ENCODE measurements around the gene TEAD3. TPM values are rescaled to one million over a fixed set of nuclear protein-coding genes. Genes with fewer than 3 reads are reported as not detected.
"Not testable (repeated sequence)": the region's sequence is repeated elsewhere in the genome, so short reads cannot be mapped to it uniquely, and the experiment has no call there.

The TEAD3 gene
- total RNA-seq, 1 experiment from 2014 or later: 27.0 TPM

DNA sequence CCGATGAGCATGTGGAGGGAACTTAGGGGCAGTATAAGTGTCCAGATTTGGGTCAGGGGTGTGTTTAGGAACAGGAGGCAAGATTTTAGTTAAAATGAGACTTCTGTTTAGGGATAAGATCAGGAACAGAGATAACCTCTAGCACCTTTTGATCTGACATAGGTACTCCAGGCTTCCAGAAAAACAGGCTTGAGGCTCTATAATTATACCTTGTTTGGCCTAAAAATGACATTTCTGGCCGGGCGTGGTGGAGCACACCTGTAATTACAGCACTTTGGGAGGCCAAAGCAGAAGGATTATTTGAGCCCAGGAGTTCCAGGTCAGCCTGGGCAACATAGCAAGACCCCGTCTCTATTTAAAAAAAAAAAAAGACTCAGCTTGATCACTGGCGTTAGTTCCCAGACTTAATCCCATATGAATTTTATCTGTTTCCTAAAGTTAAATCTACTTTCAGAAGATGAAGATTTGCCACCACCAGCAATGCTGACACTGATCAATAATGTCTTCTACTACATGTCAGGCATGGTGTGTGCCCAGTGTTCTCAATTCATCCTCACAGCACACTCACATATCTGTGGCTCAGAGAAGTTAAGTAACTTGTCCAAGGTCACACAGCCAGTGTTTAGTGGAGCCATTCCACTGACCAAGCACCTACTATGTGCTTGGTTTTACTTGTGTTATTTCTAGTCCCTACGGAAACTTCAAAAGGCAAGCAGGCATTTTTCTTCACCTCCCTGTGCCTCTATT is 21.9 kb upstream of the TEAD3 start:
- Histone ChIP-seq H3K56ac (ENCODE audit: insufficient read length, low read depth, low read length) (no peak overlapping the region), H3K9ac (ENCODE audit: extremely low read depth, insufficient read length, low read length) (no peak overlapping the region), H2BK15ac (ENCODE audit: low read depth, low read length) (no peak overlapping the region), H4K5ac (ENCODE audit: insufficient read length, low read depth, low read length) (no peak overlapping the region), H2BK20ac (ENCODE audit: low read depth, low read length, poor library complexity, severe bottlenecking) (no peak overlapping the region), H3K23me2 (ENCODE audit: insufficient read length, low read depth, low read length, poor library complexity, severe bottlenecking) (no peaks in the 10 kb centered on the region), H2BK120ac (ENCODE audit: low read depth, low read length, poor library complexity, severe bottlenecking) (no peak overlapping the region), H2AK5ac (ENCODE audit: insufficient read length, low read length) (no peak overlapping the region), H3K4me1 (ENCODE audit: insufficient read depth, low read length) (no peaks in the 10 kb centered on the region), H3T11ph (ENCODE audit: low read length) (no peak overlapping the region), H2BK12ac (ENCODE audit: insufficient read length, low read depth, low read length) (no peak overlapping the region), H3K18ac (ENCODE audit: insufficient read length, low read depth, low read length) (no peak overlapping the region), H3K79me1 (ENCODE audit: insufficient read depth, low read depth, low read length, poor library complexity, severe bottlenecking) (no peaks in the 10 kb centered on the region), H3K14ac (ENCODE audit: insufficient read depth, low read length) (no peak overlapping the region), H4K91ac (ENCODE audit: insufficient read length, low read depth, low read length) (no peak overlapping the region), H2BK5ac (ENCODE audit: insufficient read length, low read length) (no peak overlapping the region), H3K4ac (ENCODE audit: low read depth, low read length) (no peak overlapping the region), H3K23ac (ENCODE audit: insufficient read length, low read depth, low read length) (no peak overlapping the region), H3K9me3 (ENCODE audit: control insufficient read depth, low read depth, low read length) (no peaks in the 10 kb centered on the region), H4K8ac (replicated peaks; ENCODE audit: insufficient read length, low read depth, low read length) (no peak overlapping the region), H3K79me2 (ENCODE audit: insufficient read depth, low read length) (no peaks in the 10 kb centered on the region), H3K27ac (ENCODE audit: insufficient read length, low read depth, low read length) (no peak overlapping the region), H2AFZ (ENCODE audit: low read length) (no peak overlapping the region), H3K4me2 (ENCODE audit: insufficient read depth, insufficient read length, low read length) (no peak overlapping the region), H4K20me1 (ENCODE audit: control insufficient read depth, insufficient read depth, insufficient read length) (no peaks in the 10 kb centered on the region), H3K27me3 (ENCODE audit: insufficient read depth, low read length) (no peaks in the 10 kb centered on the region)
- no peaks in the 10 kb centered on the region; a peak in 1 of 7 replicates for H3K36me3 Mint-ChIP-seq (ENCODE audit: insufficient read depth in 1 of 3, low read depth in 3 of 3)
- no peak overlapping the region for H3K4me3 Mint-ChIP-seq
- peaks cover 0 to 2% of the 10 kb centered on the region in 2 experiments; a peak in 1 of 5 replicates for H3K9me3 Mint-ChIP-seq
- no peak overlapping the region; a peak in 1 of 7 replicates for H3K27ac Mint-ChIP-seq
- TF ChIP-seq, protein P1, sequence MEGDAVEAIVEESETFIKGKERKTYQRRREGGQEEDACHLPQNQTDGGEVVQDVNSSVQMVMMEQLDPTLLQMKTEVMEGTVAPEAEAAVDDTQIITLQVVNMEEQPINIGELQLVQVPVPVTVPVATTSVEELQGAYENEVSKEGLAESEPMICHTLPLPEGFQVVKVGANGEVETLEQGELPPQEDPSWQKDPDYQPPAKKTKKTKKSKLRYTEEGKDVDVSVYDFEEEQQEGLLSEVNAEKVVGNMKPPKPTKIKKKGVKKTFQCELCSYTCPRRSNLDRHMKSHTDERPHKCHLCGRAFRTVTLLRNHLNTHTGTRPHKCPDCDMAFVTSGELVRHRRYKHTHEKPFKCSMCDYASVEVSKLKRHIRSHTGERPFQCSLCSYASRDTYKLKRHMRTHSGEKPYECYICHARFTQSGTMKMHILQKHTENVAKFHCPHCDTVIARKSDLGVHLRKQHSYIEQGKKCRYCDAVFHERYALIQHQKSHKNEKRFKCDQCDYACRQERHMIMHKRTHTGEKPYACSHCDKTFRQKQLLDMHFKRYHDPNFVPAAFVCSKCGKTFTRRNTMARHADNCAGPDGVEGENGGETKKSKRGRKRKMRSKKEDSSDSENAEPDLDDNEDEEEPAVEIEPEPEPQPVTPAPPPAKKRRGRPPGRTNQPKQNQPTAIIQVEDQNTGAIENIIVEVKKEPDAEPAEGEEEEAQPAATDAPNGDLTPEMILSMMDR (conservative IDR thresholded peaks at IDR 0.05): no peak
- WGBS (ENCODE audit: extremely low coverage, insufficient read length, low lambda C conversion rate): no CpG with 5 or more reads among the region's 6 CpGs
- peaks cover 15 to 19% of the 10 kb centered on the region in 2 experiments for H3K4me1 Mint-ChIP-seq
- H3K27me3 Mint-ChIP-seq (ENCODE audit: low read depth): peaks cover 6% of the 10 kb centered on the region
- DNase-seq: no peak

DNA sequence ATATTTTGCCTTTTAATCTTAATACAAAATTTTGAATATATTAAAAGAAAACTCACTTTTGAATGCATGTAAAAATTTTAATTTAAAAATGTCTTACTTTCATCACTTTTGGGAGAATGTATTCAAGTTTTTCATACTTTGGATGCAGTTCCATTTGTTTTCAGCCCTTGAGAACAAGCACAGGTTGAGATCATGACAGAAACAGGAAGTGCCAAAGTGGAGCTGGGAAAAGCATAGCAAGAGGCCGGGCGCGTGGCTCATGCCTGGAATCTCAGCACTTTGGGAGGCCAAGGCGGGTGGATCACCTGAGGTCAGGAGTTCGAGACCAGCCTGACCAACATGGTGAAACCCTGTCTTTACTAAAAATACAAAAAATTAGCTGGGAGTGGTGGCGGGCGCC is 21.1 kb upstream of the TEAD3 start:
- H3K56ac ChIP-seq (ENCODE audit: insufficient read length, low read depth, low read length); H3K18ac ChIP-seq (ENCODE audit: insufficient read length, low read depth, low read length); H4K20me1 ChIP-seq (ENCODE audit: control insufficient read depth, insufficient read depth, insufficient read length); H3K27ac Mint-ChIP-seq; H4K5ac ChIP-seq (ENCODE audit: insufficient read length, low read depth, low read length); H2AK5ac ChIP-seq (ENCODE audit: insufficient read length, low read length); H2BK120ac ChIP-seq (ENCODE audit: low read depth, low read length, poor library complexity, severe bottlenecking); H2BK5ac ChIP-seq (ENCODE audit: insufficient read length, low read length); H3K4me3 Mint-ChIP-seq; H2BK12ac ChIP-seq (ENCODE audit: insufficient read length, low read depth, low read length); H3K9me3 ChIP-seq (ENCODE audit: control insufficient read depth, low read depth, low read length); H4K91ac ChIP-seq (ENCODE audit: insufficient read length, low read depth, low read length); H3K4me2 ChIP-seq (ENCODE audit: insufficient read depth, insufficient read length, low read length); H3K14ac ChIP-seq (ENCODE audit: insufficient read depth, low read length); H3K9me3 Mint-ChIP-seq; H3K23me2 ChIP-seq (ENCODE audit: insufficient read length, low read depth, low read length, poor library complexity, severe bottlenecking); H3K79me1 ChIP-seq (ENCODE audit: insufficient read depth, low read depth, low read length, poor library complexity, severe bottlenecking); H3T11ph ChIP-seq (ENCODE audit: low read length); H2BK15ac ChIP-seq (ENCODE audit: low read depth, low read length); H3K27ac ChIP-seq (ENCODE audit: insufficient read length, low read depth, low read length); H3K27me3 Mint-ChIP-seq (ENCODE audit: low read depth); H2AFZ ChIP-seq (ENCODE audit: low read length); DNase-seq; H3K36me3 Mint-ChIP-seq (ENCODE audit: insufficient read depth in 1 of 3, low read depth in 3 of 3); H3K27me3 ChIP-seq (ENCODE audit: insufficient read depth, low read length); H3K4me1 ChIP-seq (ENCODE audit: insufficient read depth, low read length); H4K8ac ChIP-seq (replicated peaks; ENCODE audit: insufficient read length, low read depth, low read length); H3K23ac ChIP-seq (ENCODE audit: insufficient read length, low read depth, low read length); H3K4ac ChIP-seq (ENCODE audit: low read depth, low read length); H3K9ac ChIP-seq (ENCODE audit: extremely low read depth, insufficient read length, low read length); H3K79me2 ChIP-seq (ENCODE audit: insufficient read depth, low read length); H2BK20ac ChIP-seq (ENCODE audit: low read depth, low read length, poor library complexity, severe bottlenecking): not testable (repeated sequence)
- WGBS (ENCODE audit: extremely low coverage, insufficient read length, low lambda C conversion rate): no CpG with 5 or more reads among the region's 7 CpGs
- peaks cover 15 to 19% of the 10 kb centered on the region in 2 experiments for H3K4me1 Mint-ChIP-seq
